RWPE1 (cell line): ENCODE results near the gene SMIM24.

Source experiments
- CTCF ChIA-PET: fragments of 350-600 bp; sonication (Branson Sonifier 250); formaldehyde crosslinking; extraction: SDS; loops from one replicate; lab custom pipeline; 2021; lab: Yijun Ruan, JAX
- POLR2A ChIA-PET: fragments of 400-600 bp; formaldehyde crosslinking; extraction: SDS; loops from one replicate; lab custom pipeline; 2020; ENCODE audit warnings: antibody characterized with exemption; ENCODE audit not compliant: low non-redundant PET; lab: Yijun Ruan, JAX
- DNase-seq: peaks from one replicate; pipeline ENCODE4 v3.0.0; 2012; ENCODE audit warnings: low spot score
- H3K27ac ChIP-seq: fragments of 450-650 bp; 2 replicates; pipeline ENCODE4 v1.5.1; 2017
- CTCF ChIP-seq: fragments of 450-650 bp; conservative IDR thresholded peaks from 2 replicates; pipeline ENCODE4 v1.5.1; 2017; ENCODE audit warnings: low read depth, mild to moderate bottlenecking

The SMIM24 gene

GRCh38 chr19:3491396-3492119 is 11.2 kb upstream of the SMIM24 start:
- H3K27ac ChIP-seq = no peak overlapping the region
- DNase-seq = no peak
- ChIA-PET POLR2A (no interaction called here), CTCF (interaction anchor here (0.5 kb wide), 1 partner anchor 53 kb away, joined by 3 read pairs; no protein-coding TSS in a partner anchor)
- TF ChIP-seq CTCF = no peak

GRCh38 chr19:3483226-3483628 is 2.9 kb upstream of the SMIM24 start, which contains the start of gene SMIM44:
SMIM44 (minus strand) TSS chr19:3483441; CDS start chr19:3483403, 38 bp downstream.
- no peak for DNase-seq
- POLR2A ChIA-PET = no interaction called here
- TF ChIP-seq CTCF = no peak
- 0 out of 2 replicates have a peak within 1 kb of the TSS, but pooled peaks have one; percentile 4 for H3K27ac ChIP-seq
- CTCF ChIA-PET = no interaction called here

- no peak for TF ChIP-seq CTCF
- H3K27ac ChIP-seq = 0 out of 2 replicates have a peak overlapping the region, but pooled peaks have one; percentile 4
- POLR2A ChIA-PET = no interaction called here
- CTCF ChIA-PET = interaction anchor here (0.6 kb wide), 1 partner anchor 175 kb away, joined by 8 read pairs; no protein-coding TSS in a partner anchor
- DNase-seq = no peak
These were observed 2.3 kb upstream of the SMIM24 start for GRCh38 chr19:3482507-3483225.

GRCh38 chr19:3481241-3482090 is 1.1 kb upstream of the SMIM24 start:
- ChIA-PET POLR2A (no interaction called here), CTCF (no interaction called here)

GRCh38 chr19:3479834-3480215 is 500 bp downstream of the SMIM24 start:
- peak; percentile 46 for DNase-seq
- H3K27ac ChIP-seq = no peak overlapping the region
- TF ChIP-seq CTCF = no peak
- ChIA-PET CTCF (interaction anchor here (1.1 kb wide), 1 partner anchor 175 kb away, joined by 5 read pairs; no protein-coding TSS in a partner anchor), POLR2A (no interaction called here)

More at GRCh38 chr19:3481241-3482090, 1.1 kb upstream of the SMIM24 start:
- no peak overlapping the region for H3K27ac ChIP-seq
- DNase-seq = no peak
- no peak for TF ChIP-seq CTCF
